Glomerular visceral epithelial cell (primary cell): Measurements from ENCODE around the gene ZNF442.
A peak's percentile ranks its signal among the peaks of the same experiment; 100 is the strongest.
"Not testable (repeated sequence)": the region's sequence is repeated elsewhere in the genome, so short reads cannot be mapped to it uniquely, and the experiment has no call there.

Experiments
- DNase-seq: peaks from one replicate; pipeline ENCODE4 v3.0.0-alpha.2; 2016; ENCODE audit errors: extremely low spot score

Gene ZNF442

GRCh38 chr19:12365236-12366162 lies at the start of gene ZNF442:
ZNF442 (minus strand) TSS chr19:12365683; CDS start chr19:12363631, 2,052 bp downstream.
- DNase-seq: peak; percentile 93

GRCh38 chr19:12411893-12412292 lies 46.4 kb upstream of the ZNF442 start:
- no peak for DNase-seq

- peak; percentile 97 for DNase-seq
Observed at GRCh38 chr19:12400633-12401502, 35.4 kb upstream of the ZNF442 start, which contains the start of gene ZNF799. ZNF799 (minus strand) TSS chr19:12401271; CDS start chr19:12401070, 201 bp downstream.

- peak; percentile 59 for DNase-seq
Observed at GRCh38 chr19:12399901-12400632, 34.6 kb upstream of the ZNF442 start.

- not testable (repeated sequence) for DNase-seq
Observed at GRCh38 chr19:12391148-12391547, 25.7 kb upstream of the ZNF442 start.

- DNase-seq: not testable (repeated sequence)
Observed at GRCh38 chr19:12386365-12386764, 20.9 kb upstream of the ZNF442 start.

GRCh38 chr19:12380444-12380737 lies 14.9 kb upstream of the ZNF442 start:
- DNase-seq: no peak

- DNase-seq: no peak
Observed at GRCh38 chr19:12379732-12380443, 14.4 kb upstream of the ZNF442 start.

GRCh38 chr19:12374026-12374425 lies 8.5 kb upstream of the ZNF442 start:
- no peak for DNase-seq

- DNase-seq: peak; percentile 15
Observed at GRCh38 chr19:12364391-12365235, 870 bp downstream of the ZNF442 start.

GRCh38 chr19:12362236-12362635 lies 3.2 kb downstream of the ZNF442 start:
- not testable (repeated sequence) for DNase-seq

GRCh38 chr19:12353375-12353774 lies 12.1 kb downstream of the ZNF442 start:
- DNase-seq: no peak

GRCh38 chr19:12350890-12351197 lies 14.6 kb downstream of the ZNF442 start:
- no peak for DNase-seq

GRCh38 chr19:12350185-12350889 lies 15.1 kb downstream of the ZNF442 start:
- DNase-seq: no peak

GRCh38 chr19:12346896-12347295 lies 18.6 kb downstream of the ZNF442 start:
- no peak for DNase-seq

GRCh38 chr19:12345197-12345596 lies 20.3 kb downstream of the ZNF442 start:
- DNase-seq: no peak

- peak; percentile 40 for DNase-seq
Observed at GRCh38 chr19:12333162-12334159, 32.0 kb downstream of the ZNF442 start, which contains the start of gene ZNF563. ZNF563 (minus strand) TSS chr19:12333633; CDS start chr19:12333482, 151 bp downstream.

GRCh38 chr19:12331211-12331941 lies 34.1 kb downstream of the ZNF442 start:
- DNase-seq: no peak
